NCI-H2029 treated with DMSO at 0.1 percent for 48 hours (cell line): ENCODE data around the gene CADM2.

Experiments used
- DNase-seq: peaks from one replicate; lab custom pipeline; 2025; lab: John Stamatoyannopoulos, UW

Gene CADM2

GRCh38 chr3:85572426-85572825 lies 613.6 kb downstream of the CADM2 start:
- peak; percentile 41 for DNase-seq

GRCh38 chr3:85572978-85573377 lies 614.2 kb downstream of the CADM2 start:
- no peak for DNase-seq

GRCh38 chr3:85574006-85574705 lies 615.4 kb downstream of the CADM2 start:
- no peak for DNase-seq

- peak; percentile 26 for DNase-seq
Measured at GRCh38 chr3:85576091-85576690, 617.4 kb downstream of the CADM2 start.

- no peak for DNase-seq
Measured at GRCh38 chr3:85576697-85577200, 618.0 kb downstream of the CADM2 start.

GRCh38 chr3:85584779-85585356 lies 626.1 kb downstream of the CADM2 start:
- no peak for DNase-seq

GRCh38 chr3:85586018-85586417 lies 627.2 kb downstream of the CADM2 start:
- DNase-seq: no peak

GRCh38 chr3:85589145-85589544 lies 630.4 kb downstream of the CADM2 start:
- DNase-seq: no peak

GRCh38 chr3:85591451-85591850 lies 632.7 kb downstream of the CADM2 start:
- DNase-seq: no peak

- no peak for DNase-seq
Measured at GRCh38 chr3:85592256-85592655, 633.5 kb downstream of the CADM2 start.

GRCh38 chr3:85594676-85595075 lies 635.9 kb downstream of the CADM2 start:
- DNase-seq: no peak

GRCh38 chr3:85603378-85603777 lies 644.6 kb downstream of the CADM2 start:
- DNase-seq: no peak

- DNase-seq: no peak
Measured at GRCh38 chr3:85604641-85605040, 645.9 kb downstream of the CADM2 start.

- no peak for DNase-seq
Measured at GRCh38 chr3:85605066-85605465, 646.3 kb downstream of the CADM2 start.

GRCh38 chr3:85626662-85627061 lies 667.9 kb downstream of the CADM2 start:
- no peak for DNase-seq

- DNase-seq: no peak
Measured at GRCh38 chr3:85627932-85628331, 669.1 kb downstream of the CADM2 start.

- DNase-seq: no peak
Measured at GRCh38 chr3:85631070-85631469, 672.3 kb downstream of the CADM2 start.

GRCh38 chr3:85632921-85633320 lies 674.1 kb downstream of the CADM2 start:
- no peak for DNase-seq

- DNase-seq: no peak
Measured at GRCh38 chr3:85652360-85652759, 693.6 kb downstream of the CADM2 start.

GRCh38 chr3:85660451-85660850 lies 701.7 kb downstream of the CADM2 start:
- DNase-seq: no peak

GRCh38 chr3:85662462-85662861 lies 703.7 kb downstream of the CADM2 start:
- no peak for DNase-seq

- DNase-seq: no peak
Measured at GRCh38 chr3:85667744-85668143, 709.0 kb downstream of the CADM2 start.

- DNase-seq: no peak
Measured at GRCh38 chr3:85670634-85671205, 711.9 kb downstream of the CADM2 start.
